K562 (cell line): ENCODE data around the gene TENM4. TPM values are rescaled to one million over a fixed set of nuclear protein-coding genes. Genes with fewer than 3 reads are reported as not detected.
A peak's percentile ranks its signal among the peaks of the same experiment; 100 is the strongest.
"Not testable (repeated sequence)": the region's sequence is repeated elsewhere in the genome, so short reads cannot be mapped to it uniquely, and the experiment has no call there.

ENCODE experiments used
- ATAC-seq: fragments of 200-7000 bp; cut with Tn5 transposase; 3 replicates; pipeline ENCODE4 v1.9.1; 2020; ENCODE audit warnings: moderate library complexity
- BruUV-seq: library from RNA; stranded (reverse); fragments of 400-500 nt; replicated peaks from 2 replicates; lab custom pipeline; 2021; lab: Mats Ljungman, UMichigan
- CTCF ChIA-PET: fragments of 300-600 bp; formaldehyde crosslinking; extraction: SDS; loops from one replicate; lab custom pipeline; 2021; ENCODE audit warnings: low intra/inter-chr PET ratio; lab: Yijun Ruan, JAX
- POLR2A ChIA-PET: fragments of 300-600, 350-650 bp; sonication (Branson Sonifier 250); formaldehyde crosslinking; extraction: SDS; loops from one replicate; lab custom pipeline; 2021; ENCODE audit warnings: antibody characterized with exemption, inconsistent platforms; lab: Yijun Ruan, JAX
- DNase-seq, 4 experiments: peaks; one replicate each; pipeline versions ENCODE4 v3.0.0 to v3.0.0-alpha.2; 2011 to 2018; ENCODE audit warnings: low spot score in 3 of 4, mixed read lengths in 3 of 4; ENCODE audit errors: extremely low read depth in 1 of 4
- FAIRE-seq: peaks from 2 replicates; lab custom pipeline; 2011; peaks lifted over from hg19 to GRCh38; lab: Jason Lieb, UNC
- H2AFZ ChIP-seq: 2 replicates; pipeline ENCODE4 v1.6.0; 2011; ENCODE audit warnings: low read depth, low read length, control low read depth, inconsistent platforms
- H3K27ac ChIP-seq: fragments of 200-600 bp; 3 replicates; pipeline ENCODE4 v1.8.0; 2011; ENCODE audit warnings: low read depth, mild to moderate bottlenecking, control low read depth, inconsistent platforms, low read length, moderate library complexity, mixed read lengths; ENCODE audit errors: extremely low read depth
- H3K27me3 ChIP-seq, 2 experiments: fragments of 300-600 bp in 1 of 2; 2 replicates in 1 of 2; 3 replicates in 1 of 2; pipeline versions ENCODE4 v1.6.0 to v1.8.0; 2011; ENCODE audit warnings: inconsistent platforms in 2 of 2, low read length in 2 of 2, mild to moderate bottlenecking in 1 of 2, mixed read lengths in 1 of 2, moderate library complexity in 1 of 2; ENCODE audit not compliant: control insufficient read depth in 2 of 2, insufficient read depth in 2 of 2
- H3K36me3 ChIP-seq: fragments of 300-600 bp; 3 replicates; pipeline ENCODE4 v1.8.0; 2011; ENCODE audit warnings: mild to moderate bottlenecking, low read length, inconsistent platforms; ENCODE audit not compliant: control insufficient read depth, insufficient read depth
- H3K4me1 ChIP-seq, 2 experiments: fragments of 200-600 bp in 1 of 2; replicated peaks in 1 of 2; 2 replicates in 1 of 2; 3 replicates in 1 of 2; pipeline versions ENCODE4 v1.5.1 to v1.8.0; 2011; ENCODE audit warnings: inconsistent platforms in 2 of 2, low read length in 2 of 2, mild to moderate bottlenecking in 1 of 2, mixed read lengths in 1 of 2, moderate library complexity in 1 of 2; ENCODE audit not compliant: control insufficient read depth in 2 of 2, insufficient read depth in 2 of 2
- H3K4me2 ChIP-seq: 2 replicates; pipeline ENCODE4 v1.6.1; 2011; ENCODE audit warnings: low read length, control low read depth, inconsistent platforms, mixed read lengths; ENCODE audit not compliant: insufficient read depth
- H3K4me3 ChIP-seq: fragments of 200-600 bp; sonication (generic), shearing (Covaris generic); 2 replicates; pipeline ENCODE4 v1.5.1; 2016; ENCODE audit warnings: control low read depth, inconsistent platforms
- H3K79me2 ChIP-seq: fragments of 200-600 bp; 3 replicates; pipeline ENCODE4 v1.8.0; 2011; ENCODE audit warnings: low read length, inconsistent platforms; ENCODE audit not compliant: control insufficient read depth, insufficient read depth
- H3K9ac ChIP-seq, 2 experiments: 2 replicates each; pipeline versions ENCODE4 v1.6.0 to v1.6.1; 2011; ENCODE audit warnings: low read depth in 2 of 2, low read length in 2 of 2, control low read depth in 1 of 2, inconsistent platforms in 1 of 2, mild to moderate bottlenecking in 1 of 2, mixed read lengths in 1 of 2; ENCODE audit not compliant: insufficient read depth in 1 of 2
- H3K9me1 ChIP-seq: one replicate; pipeline ENCODE4 v1.6.0; 2011; ENCODE audit warnings: inconsistent platforms, mild to moderate bottlenecking, low read length, moderate library complexity; ENCODE audit not compliant: control insufficient read depth, insufficient read depth
- H3K9me3 ChIP-seq: replicated peaks from 2 replicates; pipeline ENCODE4 v1.5.1; 2011; ENCODE audit warnings: low read depth, low read length, inconsistent platforms; ENCODE audit not compliant: control insufficient read depth, insufficient read depth
- H4K20me1 ChIP-seq: replicated peaks from 2 replicates; pipeline ENCODE4 v1.6.1; 2011; ENCODE audit warnings: low read length, inconsistent platforms, mixed read lengths; ENCODE audit not compliant: control insufficient read depth, insufficient read depth
- BCOR ChIP-seq: fragments of 450-650 bp; IDR thresholded peaks from 2 replicates; pipeline ENCODE4 v1.6.1; 2016
- FIP1L1 ChIP-seq: fragments of 200-400 bp; formaldehyde crosslinking; IDR thresholded peaks from 2 replicates; pipeline ENCODE4 v1.6.1; 2018; ENCODE audit warnings: mild to moderate bottlenecking, low read depth, low read length; ENCODE audit not compliant: poor library complexity, severe bottlenecking
- FUS ChIP-seq: fragments of 200-400 bp; formaldehyde crosslinking; optimal IDR thresholded peaks from 2 replicates; pipeline ENCODE3; 2017; ENCODE audit warnings: low read depth, low read length
- RBFOX2 ChIP-seq: fragments of 200-400 bp; formaldehyde crosslinking; IDR thresholded peaks from 2 replicates; pipeline ENCODE4 v1.6.1; 2017; ENCODE audit warnings: low read depth, mild to moderate bottlenecking, low read length, moderate library complexity
- RBM25 ChIP-seq: fragments of 200-400 bp; formaldehyde crosslinking; IDR thresholded peaks from 2 replicates; pipeline ENCODE4 v1.6.1; 2018; ENCODE audit warnings: low read length, low read depth, moderate library complexity; ENCODE audit not compliant: severe bottlenecking
- THAP12 ChIP-seq: fragments of 250-450 bp; sonication (Bioruptor Pico); IDR thresholded peaks from 2 replicates; pipeline ENCODE4 v1.9.0; 2021; ENCODE audit warnings: mild to moderate bottlenecking, inconsistent platforms
- ZNF146 ChIP-seq: IDR thresholded peaks from one replicate; pipeline ENCODE4 v1.6.1; 2018; ENCODE audit warnings: missing compliant biosample characterization; ENCODE audit not compliant: unreplicated experiment
- WGBS: fragments of 100-300 bp; shearing (Covaris generic); methylation state at CpG from one replicate; pipeline ENCODE4 v1.1.6; 2016; ENCODE audit warnings: low coverage, mixed read lengths; ENCODE audit not compliant: insufficient coverage; ENCODE audit errors: missing lambda C conversion rate; 5-methylcytosine and 5-hydroxymethylcytosine counted together
- in situ Hi-C: fragments of 300-500 bp; cut with MboI; formaldehyde crosslinking; loops from 4 replicates; pipeline ENCODE4 v1.15.0; 2018; ENCODE audit warnings: inconsistent platforms, mixed read lengths
- intact Hi-C: fragments of 100-400 bp; cut with micrococcal nuclease; formaldehyde crosslinking; loops from 2 replicates; pipeline ENCODE4 v1.14.2; 2022
- polyA plus RNA-seq, 8 experiments: library from polyadenylated mRNA; depleted of rRNA in 4 of 8; stranded (reverse) in 5 of 8; unstranded in 3 of 8; fragments of >200 nt; fragmentation: Nextera tagmentation in 2 of 8; fragmentation: Illumina TruSeq in 1 of 8; extraction: Ambion mirVana in 2 of 8; extraction: Trizol in 1 of 8; gene quantifications; 2 replicates each; pipeline versions ENCODE4 v1.2.1 to v1.2.3, GENCODE V29; 2011 to 2014; ENCODE audit warnings: inconsistent platforms in 1 of 8, missing spikeins in 1 of 8
- total RNA-seq, 7 experiments: library from RNA; depleted of rRNA in 6 of 7; stranded (reverse); fragments of >200 nt in 6 of 7; fragmentation: Illumina TruSeq in 2 of 7; extraction: Trizol in 2 of 7; gene quantifications; 2 replicates each; pipeline versions ENCODE4 v1.2.1 to v1.2.3, GENCODE V29; 2011 to 2021; ENCODE audit warnings: low replicate concordance in 1 of 7

TENM4 gene
- total and polyA plus RNA-seq, 9 of the 15 experiments (the other 6 are each of a cell fraction or from before 2014, with no cell fraction given), result 0.16 TPM; not detected in 8

- TF ChIP-seq THAP12 (no peak), FUS (no peak), FIP1L1 (no peak), RBFOX2 (no peak)
These were observed 462.0 kb downstream of the TENM4 start (continued) for GRCh38 chr11:78978831-78979230.

DNA sequence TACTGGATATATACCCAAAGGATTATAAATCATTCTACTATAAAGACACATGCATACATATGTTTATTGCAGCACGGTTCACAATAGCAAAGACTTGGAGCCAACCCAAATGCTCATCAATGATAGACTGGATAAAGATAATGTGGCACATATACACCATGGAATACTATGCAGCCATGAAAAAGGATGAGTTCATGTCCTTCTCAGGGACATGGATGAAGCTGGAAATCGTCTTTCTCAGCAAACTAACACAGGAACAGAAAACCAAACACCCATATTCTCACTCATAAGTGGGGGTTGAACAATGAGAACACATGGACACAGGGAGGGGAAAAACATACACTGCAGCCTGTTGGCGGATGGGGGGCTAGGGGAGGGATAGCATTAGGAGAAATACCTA is 463.0 kb downstream of the TENM4 start:
- not testable (repeated sequence) for FAIRE-seq, H3K9me1 ChIP-seq, H3K9me3 ChIP-seq, H3K27ac ChIP-seq
- TF ChIP-seq BCOR (0 out of 2 replicates have a peak, but pooled peaks have one; percentile 20), ZNF146 (CRISPR knock-in tag) (peak; percentile 96), RBM25 (peak; percentile 22)
- TF ChIP-seq, all 486 proteins: peak for 3; not testable (repeated sequence) for 483
- in situ Hi-C loops, H3K9ac ChIP-seq, H3K27me3 ChIP-seq, H4K20me1 ChIP-seq, H3K4me2 ChIP-seq, H3K4me1 ChIP-seq, H3K79me2 ChIP-seq, H3K36me3 ChIP-seq, DNase-seq, ATAC-seq, BruUV-seq, CTCF ChIA-PET, intact Hi-C loops, H2AFZ ChIP-seq, H3K4me3 ChIP-seq, POLR2A ChIA-PET: not testable (repeated sequence)
- 0% methylated on average over 3 of the region's 3 CpGs for WGBS
